Mesodermal cell (in vitro differentiated cells): Measurements from ENCODE around the gene NCLN.
"Not testable (repeated sequence)": the region's sequence is repeated elsewhere in the genome, so short reads cannot be mapped to it uniquely, and the experiment has no call there.

Experiments used
- H3K27ac ChIP-seq: 2 replicates; pipeline ENCODE4 v1.7.0; 2013; ENCODE audit warnings: mild to moderate bottlenecking, low read depth, low read length, moderate library complexity; ENCODE audit not compliant: severe bottlenecking
- H3K36me3 ChIP-seq: 2 replicates; pipeline ENCODE4 v1.7.1; 2013; ENCODE audit warnings: mild to moderate bottlenecking, low read length, moderate library complexity; ENCODE audit not compliant: control insufficient read depth, insufficient read depth
- H3K4me1 ChIP-seq: one replicate; pipeline ENCODE4 v1.7.1; 2013; ENCODE audit warnings: mild to moderate bottlenecking, low read length; ENCODE audit not compliant: insufficient read depth, control insufficient read depth, poor library complexity, severe bottlenecking
- H3K4me3 ChIP-seq: 2 replicates; pipeline ENCODE4 v1.7.0; 2013; ENCODE audit warnings: low read length, control low read depth, mild to moderate bottlenecking; ENCODE audit not compliant: insufficient read depth, poor library complexity, severe bottlenecking; ENCODE audit errors: extremely low read depth
- H3K9me3 ChIP-seq: 2 replicates; pipeline ENCODE4 v1.7.1; 2013; ENCODE audit warnings: mild to moderate bottlenecking, low read length, moderate library complexity; ENCODE audit not compliant: control insufficient read depth
- WGBS, 2 experiments: methylation state at CpG; one replicate each; pipeline ENCODE4 v1.1.5; 2013; ENCODE audit warnings: missing lambda C conversion rate in 2 of 2; ENCODE audit not compliant: insufficient coverage in 2 of 2; 5-methylcytosine and 5-hydroxymethylcytosine counted together

NCLN gene

DNA sequence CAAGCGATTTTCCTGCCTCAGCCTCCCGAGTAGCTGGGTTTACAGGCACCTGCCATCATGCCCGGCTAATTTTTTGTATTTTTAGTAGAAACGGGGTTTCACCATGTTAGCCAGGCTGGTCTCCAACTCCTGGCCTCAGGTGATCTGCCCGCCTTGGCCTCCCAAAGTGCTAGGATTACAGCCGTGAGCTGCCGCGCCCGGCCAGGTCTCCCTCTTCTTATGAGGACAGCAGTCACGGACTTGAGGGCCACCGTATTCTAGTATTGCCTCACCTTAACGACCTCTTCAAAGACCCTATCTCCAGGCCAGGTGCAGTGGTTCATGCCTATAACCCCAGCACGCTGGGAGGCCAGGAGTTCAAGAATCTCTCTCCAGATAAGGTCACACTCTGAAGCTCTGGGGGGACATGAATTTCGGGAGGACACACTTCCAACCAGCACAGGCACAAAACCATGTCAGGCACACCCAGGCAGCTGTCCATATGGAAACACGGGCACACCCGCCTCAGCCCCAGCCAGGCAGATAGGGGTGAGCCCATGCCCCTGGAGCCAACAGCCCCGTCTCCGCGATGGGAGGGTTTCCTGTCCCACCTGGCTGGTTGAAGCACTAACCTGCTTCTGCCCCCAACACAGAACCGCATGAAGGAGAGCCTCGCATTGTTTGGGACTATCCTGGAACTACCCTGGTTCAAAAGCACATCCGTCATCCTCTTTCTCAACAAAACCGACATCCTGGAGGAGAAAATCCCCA is 28.5 kb upstream of the NCLN start:
- Histone ChIP-seq H3K27ac (no peak overlapping the region), H3K4me3 (no peak overlapping the region), H3K4me1 (peaks cover 8% of the 10 kb centered on the region), H3K9me3 (peaks cover 5% of the 10 kb centered on the region), H3K36me3 (no peaks in the 10 kb centered on the region)
- WGBS, 2 experiments: 89 to 91% methylated on average over 17 to 22 of the region's 23 CpGs

- H3K4me1 ChIP-seq: peaks cover 4% of the 10 kb centered on the region
- WGBS, 2 experiments: 73 to 76% methylated on average over 7 of the region's 8 CpGs
- peaks cover 5% of the 10 kb centered on the region for H3K9me3 ChIP-seq
- no peaks in the 10 kb centered on the region for H3K36me3 ChIP-seq
- H3K4me3 ChIP-seq: no peak overlapping the region
- H3K27ac ChIP-seq: no peak overlapping the region
Measured at GRCh38 chr19:3159565-3159964, 26.2 kb upstream of the NCLN start.

DNA sequence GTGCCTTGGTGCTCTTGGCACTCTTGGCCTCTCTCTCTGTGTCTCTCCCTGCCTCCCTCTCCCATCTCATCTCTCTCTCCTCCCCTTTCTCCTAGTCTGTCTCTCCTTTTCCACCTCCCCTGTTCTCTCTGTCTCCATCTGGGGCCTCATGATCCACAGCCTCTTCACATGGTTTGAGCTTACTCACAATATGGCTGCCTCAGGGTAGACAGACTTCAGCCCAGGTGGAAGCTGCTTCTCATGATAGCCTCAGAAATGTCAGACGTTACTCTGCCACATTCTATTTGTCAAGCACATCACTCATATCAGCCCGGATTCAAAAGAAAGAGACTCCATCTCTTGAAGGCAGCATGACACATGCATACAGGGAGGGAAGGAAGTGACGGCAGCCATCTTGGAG is 25.5 kb upstream of the NCLN start:
- Histone ChIP-seq H3K4me1 (no peaks in the 10 kb centered on the region), H3K4me3 (no peak overlapping the region), H3K36me3 (no peaks in the 10 kb centered on the region), H3K27ac (no peak overlapping the region), H3K9me3 (peaks cover 5% of the 10 kb centered on the region)
- WGBS, 2 experiments: 64 to 79% methylated on average over 3 of the region's 3 CpGs

GRCh38 chr19:3161453-3161852 is 24.3 kb upstream of the NCLN start:
- Histone ChIP-seq H3K9me3 (peaks cover 5% of the 10 kb centered on the region), H3K4me3 (no peak overlapping the region), H3K4me1 (no peaks in the 10 kb centered on the region), H3K27ac (no peak overlapping the region), H3K36me3 (no peaks in the 10 kb centered on the region)
- WGBS, 2 experiments: 92 to 100% methylated on average over 1 to 2 of the region's 4 CpGs

DNA sequence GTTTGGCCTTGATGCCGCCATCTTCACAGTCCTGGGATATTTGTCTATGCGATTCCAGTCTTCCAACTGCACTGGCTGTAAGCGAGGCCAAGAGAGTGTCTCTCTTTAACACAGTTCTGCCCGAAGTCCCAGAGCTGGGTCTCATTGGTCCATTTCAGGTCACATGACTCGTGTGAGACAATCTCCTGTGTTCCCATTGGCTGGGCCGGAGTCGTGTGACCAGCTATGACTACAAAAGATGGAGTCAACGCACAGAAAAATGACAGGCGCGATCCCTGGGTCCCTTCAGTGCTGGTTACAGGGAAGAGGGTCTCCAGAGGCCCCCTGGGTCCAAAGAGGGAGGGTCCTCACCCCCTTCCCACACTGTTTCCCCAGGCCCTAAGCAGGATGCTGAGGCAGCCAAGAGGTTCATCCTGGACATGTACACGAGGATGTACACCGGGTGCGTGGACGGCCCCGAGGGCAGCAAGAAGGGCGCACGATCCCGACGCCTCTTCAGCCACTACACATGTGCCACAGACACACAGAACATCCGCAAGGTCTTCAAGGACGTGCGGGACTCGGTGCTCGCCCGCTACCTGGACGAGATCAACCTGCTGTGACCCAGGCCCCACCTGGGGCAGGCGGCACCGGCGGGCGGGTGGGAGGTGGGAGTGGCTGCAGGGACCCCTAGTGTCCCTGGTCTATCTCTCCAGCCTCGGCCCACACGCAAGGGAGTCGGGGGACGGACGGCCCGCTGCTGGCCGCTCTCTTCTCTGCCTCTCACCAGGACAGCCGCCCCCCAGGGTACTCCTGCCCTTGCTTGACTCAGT is 23.1 kb upstream of the NCLN start:
- H3K4me3 ChIP-seq: no peak overlapping the region
- no peaks in the 10 kb centered on the region for H3K36me3 ChIP-seq
- no peaks in the 10 kb centered on the region for H3K4me1 ChIP-seq
- peaks cover 5% of the 10 kb centered on the region for H3K9me3 ChIP-seq
- H3K27ac ChIP-seq: no peak overlapping the region
- 76 to 78% methylated on average over 26 to 36 of the region's 38 CpGs for WGBS, 2 experiments

- 5% methylated on average over 21 to 26 of the region's 27 CpGs for WGBS, 2 experiments
- Histone ChIP-seq H3K36me3 (no peaks in the 10 kb centered on the region), H3K4me3 (no peak overlapping the region), H3K9me3 (peaks cover 5% of the 10 kb centered on the region), H3K4me1 (no peaks in the 10 kb centered on the region), H3K27ac (no peak overlapping the region)
Measured at GRCh38 chr19:3163230-3163886, 22.4 kb upstream of the NCLN start.

GRCh38 chr19:3163943-3164342 is 21.8 kb upstream of the NCLN start:
- H3K4me1 ChIP-seq: no peaks in the 10 kb centered on the region
- no peak overlapping the region for H3K27ac ChIP-seq
- H3K9me3 ChIP-seq: peaks cover 5% of the 10 kb centered on the region
- no peak overlapping the region for H3K4me3 ChIP-seq
- WGBS, 2 experiments: 70 to 78% methylated on average over 6 of the region's 7 CpGs
- H3K36me3 ChIP-seq: no peaks in the 10 kb centered on the region

DNA sequence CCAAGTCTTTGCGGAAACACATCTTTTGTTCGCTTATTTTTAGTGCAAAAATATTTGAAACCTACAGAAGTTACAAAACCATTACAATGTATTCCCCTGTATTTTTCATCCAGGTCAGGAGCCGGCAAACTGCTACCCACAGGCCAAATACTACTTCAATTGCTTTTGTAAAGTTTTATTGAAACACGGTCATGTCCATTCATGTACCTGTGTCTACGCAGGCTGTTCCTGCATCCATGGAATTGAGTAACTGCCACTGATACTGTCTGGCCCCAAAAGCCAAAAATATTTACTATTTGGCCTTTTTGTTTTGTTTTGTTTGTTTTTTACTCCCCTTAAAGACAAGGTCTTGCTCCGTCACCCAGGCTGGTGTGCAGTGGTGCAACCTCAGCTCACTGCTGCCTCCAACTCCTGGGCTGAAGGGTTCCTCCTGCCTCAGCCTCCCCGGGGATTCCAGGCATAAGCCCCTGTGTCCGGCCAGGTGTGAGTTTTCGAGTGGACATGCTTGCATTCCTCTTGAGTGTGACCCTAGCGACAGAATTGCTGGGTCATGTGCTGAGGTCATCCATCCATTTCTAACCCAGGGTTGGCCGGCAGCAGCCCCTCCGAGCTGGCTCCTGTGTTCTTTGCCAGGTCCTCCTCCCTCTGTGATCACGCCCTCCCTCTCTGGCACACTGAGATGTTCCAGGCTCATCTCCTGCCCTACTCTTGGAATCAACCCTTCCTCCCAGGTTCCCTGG is 18.0 kb upstream of the NCLN start:
- H3K4me3 ChIP-seq: no peak overlapping the region
- H3K4me1 ChIP-seq: no peaks in the 10 kb centered on the region
- WGBS, 2 experiments: 75 to 80% methylated on average over 11 to 13 of the region's 13 CpGs

GRCh38 chr19:3171894-3172672 is 13.6 kb upstream of the NCLN start:
- WGBS, 2 experiments: 85 to 86% methylated on average over 14 to 15 of the region's 15 CpGs
- Histone ChIP-seq H3K36me3 (no peaks in the 10 kb centered on the region), H3K9me3 (no peaks in the 10 kb centered on the region), H3K27ac (no peak overlapping the region), H3K4me1 (no peaks in the 10 kb centered on the region), H3K4me3 (no peak overlapping the region)

More for the DNA sequence above, 18.0 kb upstream of the NCLN start:
- Histone ChIP-seq H3K27ac (no peak overlapping the region), H3K9me3 (no peaks in the 10 kb centered on the region), H3K36me3 (no peaks in the 10 kb centered on the region)

DNA sequence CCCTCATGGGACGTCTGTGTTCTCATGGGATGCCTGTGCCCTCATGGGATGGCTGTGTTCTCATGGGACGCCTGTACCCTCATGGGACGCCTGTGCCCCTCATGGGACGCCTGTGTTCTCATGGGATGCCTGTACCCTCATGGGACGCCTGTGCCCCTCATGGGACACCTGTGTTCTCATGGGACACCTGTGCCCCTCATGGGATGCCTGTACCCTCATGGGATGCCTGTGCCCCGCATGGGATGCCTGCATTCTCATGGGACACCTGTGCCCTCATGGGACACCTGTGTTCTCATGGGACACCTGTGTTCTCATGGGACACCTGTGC is 13.1 kb upstream of the NCLN start:
- not testable (repeated sequence) for H3K9me3 ChIP-seq, H3K36me3 ChIP-seq, H3K27ac ChIP-seq, H3K4me3 ChIP-seq, H3K4me1 ChIP-seq
- WGBS, 2 experiments: 75 to 78% methylated on average over 6 of the region's 6 CpGs
